GM18907 (cell line): ENCODE data around the gene CFAP97D1.
A peak's percentile ranks its signal among the peaks of the same experiment; 100 is the strongest.

ENCODE experiments used
- ATAC-seq: cut with Tn5 transposase; IDR thresholded peaks from one replicate; pipeline ENCODE4 v1.9.1; 2021; ENCODE audit warnings: mild to moderate bottlenecking, moderate library complexity; ENCODE audit not compliant: unreplicated experiment

The CFAP97D1 gene

GRCh38 chr17:43767713-43768059 lies 12.5 kb upstream of the CFAP97D1 start:
- ATAC-seq = no peak

- no peak for ATAC-seq
Observed at GRCh38 chr17:43768382-43768781, 11.9 kb upstream of the CFAP97D1 start.

GRCh38 chr17:43768943-43769342 lies 11.3 kb upstream of the CFAP97D1 start:
- ATAC-seq = no peak

GRCh38 chr17:43769426-43769825 lies 10.8 kb upstream of the CFAP97D1 start:
- ATAC-seq = no peak

GRCh38 chr17:43769859-43770258 lies 10.4 kb upstream of the CFAP97D1 start:
- no peak for ATAC-seq

GRCh38 chr17:43770957-43771356 lies 9.3 kb upstream of the CFAP97D1 start:
- no peak for ATAC-seq

- ATAC-seq = no peak
Observed at GRCh38 chr17:43771463-43771862, 8.8 kb upstream of the CFAP97D1 start.

GRCh38 chr17:43772877-43773648 lies 7.2 kb upstream of the CFAP97D1 start:
- no peak for ATAC-seq

GRCh38 chr17:43774304-43775250 lies 5.7 kb upstream of the CFAP97D1 start:
- ATAC-seq = no peak

GRCh38 chr17:43778337-43779144 lies 1.7 kb upstream of the CFAP97D1 start, which contains the start of gene DUSP3:
Gene DUSP3, minus strand, starts transcription at chr17:43778977. Its CDS starts 53 bp downstream, at chr17:43778924.
- ATAC-seq = peak; percentile 79

GRCh38 chr17:43779145-43780125 lies 800 bp upstream of the CFAP97D1 start:
- ATAC-seq = peak; percentile 16

- no peak for ATAC-seq
Observed at GRCh38 chr17:43782913-43783680, 2.9 kb downstream of the CFAP97D1 start.

GRCh38 chr17:43784068-43784467 lies 3.8 kb downstream of the CFAP97D1 start:
- no peak for ATAC-seq

GRCh38 chr17:43784628-43785101 lies 4.4 kb downstream of the CFAP97D1 start:
- no peak for ATAC-seq

- ATAC-seq = no peak
Observed at GRCh38 chr17:43787728-43788127, 7.5 kb downstream of the CFAP97D1 start.

GRCh38 chr17:43788540-43788939 lies 8.3 kb downstream of the CFAP97D1 start:
- no peak for ATAC-seq

GRCh38 chr17:43789482-43789881 lies 9.2 kb downstream of the CFAP97D1 start:
- no peak for ATAC-seq

- no peak for ATAC-seq
Observed at GRCh38 chr17:43790311-43790940, 10.2 kb downstream of the CFAP97D1 start.
